SK-N-DZ (cell line): ENCODE data around the gene STOX2.
A peak's percentile ranks its signal among the peaks of the same experiment; 100 is the strongest.

Experiments used
- DNase-seq: peaks from one replicate; pipeline ENCODE4 v3.0.0-alpha.2; 2015; ENCODE audit warnings: low spot score

The STOX2 gene

DNA sequence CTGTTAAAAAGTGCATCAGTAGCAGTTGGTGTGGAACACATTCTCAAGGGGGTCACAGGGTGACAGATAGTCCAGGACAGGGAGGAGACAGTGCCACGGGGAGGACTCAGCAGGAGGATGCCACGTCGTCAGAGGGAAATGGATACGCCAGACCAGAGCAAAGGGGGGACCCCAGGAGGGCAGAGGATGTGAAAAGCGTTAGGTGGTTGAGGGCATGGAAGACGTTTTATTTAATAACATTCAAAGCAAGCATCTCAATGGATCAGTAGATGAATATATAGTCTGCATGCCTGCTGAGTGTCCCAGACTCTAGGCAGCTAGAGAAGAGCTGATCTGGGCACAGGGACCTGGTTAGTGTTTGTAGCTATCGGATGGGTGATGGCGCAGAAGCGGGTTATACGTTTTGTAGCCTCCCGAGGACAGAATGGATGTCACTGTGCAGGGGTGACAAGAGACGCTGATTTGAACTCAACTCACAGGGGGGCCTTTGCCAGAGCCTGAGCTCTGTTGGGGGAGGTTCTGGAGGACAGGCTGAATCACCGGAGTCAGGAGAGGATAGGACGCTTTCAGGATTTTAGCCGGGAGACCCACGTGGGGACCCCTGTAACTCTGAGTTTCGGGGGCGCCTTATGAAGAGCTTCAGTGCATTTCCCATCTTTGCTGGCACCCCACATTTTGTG lies 81.3 kb downstream of the STOX2 start:
- DNase-seq, result no peak

DNA sequence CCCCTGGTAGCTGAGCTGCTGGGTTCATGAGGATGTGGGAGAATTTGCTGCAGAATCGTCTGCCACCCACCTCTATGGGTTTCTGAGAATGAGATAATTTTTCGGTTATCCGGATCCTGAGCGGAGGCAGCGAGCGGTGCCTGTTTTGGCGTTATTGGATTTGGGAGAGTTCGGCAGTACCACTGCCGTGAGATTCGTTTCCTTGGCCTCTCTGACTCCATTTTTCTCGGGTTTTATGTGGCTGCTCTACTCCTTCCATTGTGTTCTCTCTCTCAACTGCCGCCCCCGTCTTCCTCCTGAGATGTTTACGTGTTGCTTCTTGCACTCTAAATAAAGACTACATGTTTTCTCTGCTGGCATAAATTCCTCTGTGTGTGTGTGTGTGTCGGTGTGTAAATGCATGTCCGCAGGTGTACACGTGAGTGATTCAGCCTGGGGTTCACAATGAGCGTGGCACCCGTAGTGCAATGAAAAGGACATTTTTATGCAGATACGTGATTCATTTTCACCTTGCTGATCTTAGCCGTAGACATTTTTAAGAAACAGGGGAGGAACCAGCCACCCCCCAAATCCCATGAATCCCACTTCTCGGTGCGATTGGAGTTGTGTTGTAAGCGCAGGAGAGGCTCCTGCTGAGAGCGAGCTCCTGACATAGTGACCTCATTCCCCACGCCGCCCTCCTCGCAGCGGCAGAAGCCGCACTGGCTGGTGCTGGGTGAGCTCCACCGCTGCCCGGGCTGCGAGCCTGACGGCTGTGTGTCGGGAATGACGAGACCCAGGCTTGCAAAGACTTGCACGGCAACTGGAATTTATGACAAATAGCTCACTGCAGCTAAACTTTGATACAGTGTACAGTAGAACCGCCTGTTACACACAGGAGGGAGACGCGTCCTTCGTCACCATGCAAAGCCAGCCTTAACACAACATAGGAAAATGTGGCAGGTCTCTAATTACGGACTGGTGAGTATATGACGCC lies 82.2 kb downstream of the STOX2 start:
- DNase-seq, result peak; percentile 27

- no peak for DNase-seq
Measured at GRCh38 chr4:183987987-183988392, 82.9 kb downstream of the STOX2 start.

DNA sequence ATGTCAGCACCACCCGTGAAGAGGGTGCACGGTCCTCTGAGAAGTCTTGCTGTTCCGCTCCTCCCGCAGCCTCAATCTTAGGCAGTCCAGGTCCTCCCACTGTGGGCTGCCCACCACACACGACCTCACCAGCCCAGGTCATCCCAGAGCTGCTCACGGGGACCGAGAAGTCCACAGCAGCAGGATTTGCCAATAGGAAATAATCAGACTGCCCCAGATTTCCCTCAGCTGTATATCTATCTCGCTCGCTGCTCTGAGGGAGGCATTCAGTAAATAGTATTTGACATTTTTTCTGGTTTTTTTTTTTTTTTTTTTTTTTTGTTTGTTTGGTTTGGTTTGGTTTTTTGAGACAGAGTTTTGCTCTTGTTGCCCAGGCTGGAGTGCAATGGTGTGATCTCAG lies 83.8 kb downstream of the STOX2 start:
- DNase-seq, result no peak

- DNase-seq, result no peak
Measured at GRCh38 chr4:183989461-183989860, 84.4 kb downstream of the STOX2 start.

- DNase-seq, result no peak
Measured at GRCh38 chr4:183989931-183990330, 84.8 kb downstream of the STOX2 start.

GRCh38 chr4:183993676-183994075 lies 88.6 kb downstream of the STOX2 start:
- DNase-seq, result no peak

GRCh38 chr4:183995570-183995969 lies 90.5 kb downstream of the STOX2 start:
- DNase-seq, result no peak

GRCh38 chr4:183996868-183997267 lies 91.8 kb downstream of the STOX2 start:
- DNase-seq, result no peak

- DNase-seq, result no peak
Measured at GRCh38 chr4:183999435-183999834, 94.3 kb downstream of the STOX2 start.

GRCh38 chr4:184000457-184001396 lies 95.6 kb downstream of the STOX2 start:
- no peak for DNase-seq

- DNase-seq, result no peak
Measured at GRCh38 chr4:184003433-184003832, 98.3 kb downstream of the STOX2 start.

GRCh38 chr4:184007891-184008290 lies 102.8 kb downstream of the STOX2 start:
- DNase-seq, result no peak

- DNase-seq, result no peak
Measured at GRCh38 chr4:184010696-184011095, 105.6 kb downstream of the STOX2 start.

DNA sequence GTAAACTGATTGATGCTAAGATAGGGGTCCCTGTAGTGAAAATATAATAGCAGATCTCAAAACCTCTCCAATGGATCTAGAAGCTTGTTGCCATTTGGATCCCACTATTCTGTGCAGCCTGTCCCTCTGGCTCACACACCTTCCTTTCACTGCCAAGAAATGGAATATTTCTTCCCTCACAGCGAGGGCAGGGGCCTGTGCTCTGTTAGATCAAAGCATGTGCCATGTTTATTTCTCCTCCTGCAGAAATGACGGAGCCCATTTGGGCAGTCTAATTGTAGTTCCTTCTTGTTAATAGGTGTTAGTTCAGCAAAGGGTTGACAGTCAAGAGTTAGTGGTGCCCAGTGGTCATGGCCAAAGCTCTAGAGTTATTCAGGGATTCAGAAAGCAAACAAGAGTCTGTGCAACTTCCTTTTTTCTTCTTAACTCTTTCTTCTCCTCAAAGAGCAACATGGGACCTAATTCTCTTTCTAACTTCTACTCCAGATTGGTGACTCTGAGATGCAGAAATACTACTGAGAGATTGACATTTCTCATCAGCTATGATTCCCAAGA lies 106.8 kb downstream of the STOX2 start:
- no peak for DNase-seq

DNA sequence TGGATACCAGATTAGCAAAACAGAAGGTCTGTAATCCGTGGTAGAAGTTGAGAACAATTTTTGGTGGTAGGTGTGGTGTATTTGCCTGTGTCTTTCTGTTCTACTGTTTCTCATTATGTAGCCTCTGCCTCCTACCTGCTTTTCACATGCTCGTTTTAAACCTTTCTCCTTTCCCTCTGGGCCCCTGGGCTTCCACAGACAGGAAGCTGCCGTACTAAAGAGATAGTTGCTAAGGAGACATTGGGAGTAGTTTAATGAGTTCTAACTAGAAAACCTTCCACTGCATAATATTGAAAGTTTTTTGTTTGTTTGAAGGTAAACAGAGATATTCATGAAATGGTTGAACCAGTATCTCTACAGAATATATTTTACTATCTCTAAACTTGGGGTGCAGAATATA lies 107.8 kb downstream of the STOX2 start:
- no peak for DNase-seq

DNA sequence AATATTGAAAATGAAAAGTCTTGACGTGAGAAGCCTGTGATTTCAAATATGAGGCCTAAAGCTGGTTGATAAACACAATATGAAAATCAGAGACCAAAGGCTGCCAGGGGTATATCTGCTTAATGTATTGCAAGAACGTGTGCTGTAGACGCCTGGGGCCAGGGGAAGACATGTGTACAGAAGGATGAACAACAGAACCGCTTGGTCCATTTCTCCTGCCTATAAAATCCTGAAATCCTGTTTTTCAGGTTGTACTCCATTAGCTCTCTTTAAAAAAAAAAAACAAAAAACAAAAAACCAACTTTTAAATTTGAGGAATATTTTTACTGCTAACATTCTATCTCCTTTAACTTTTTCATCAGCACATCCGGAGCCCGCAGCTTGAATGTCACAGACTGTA lies 109.2 kb downstream of the STOX2 start:
- DNase-seq, result no peak

DNA sequence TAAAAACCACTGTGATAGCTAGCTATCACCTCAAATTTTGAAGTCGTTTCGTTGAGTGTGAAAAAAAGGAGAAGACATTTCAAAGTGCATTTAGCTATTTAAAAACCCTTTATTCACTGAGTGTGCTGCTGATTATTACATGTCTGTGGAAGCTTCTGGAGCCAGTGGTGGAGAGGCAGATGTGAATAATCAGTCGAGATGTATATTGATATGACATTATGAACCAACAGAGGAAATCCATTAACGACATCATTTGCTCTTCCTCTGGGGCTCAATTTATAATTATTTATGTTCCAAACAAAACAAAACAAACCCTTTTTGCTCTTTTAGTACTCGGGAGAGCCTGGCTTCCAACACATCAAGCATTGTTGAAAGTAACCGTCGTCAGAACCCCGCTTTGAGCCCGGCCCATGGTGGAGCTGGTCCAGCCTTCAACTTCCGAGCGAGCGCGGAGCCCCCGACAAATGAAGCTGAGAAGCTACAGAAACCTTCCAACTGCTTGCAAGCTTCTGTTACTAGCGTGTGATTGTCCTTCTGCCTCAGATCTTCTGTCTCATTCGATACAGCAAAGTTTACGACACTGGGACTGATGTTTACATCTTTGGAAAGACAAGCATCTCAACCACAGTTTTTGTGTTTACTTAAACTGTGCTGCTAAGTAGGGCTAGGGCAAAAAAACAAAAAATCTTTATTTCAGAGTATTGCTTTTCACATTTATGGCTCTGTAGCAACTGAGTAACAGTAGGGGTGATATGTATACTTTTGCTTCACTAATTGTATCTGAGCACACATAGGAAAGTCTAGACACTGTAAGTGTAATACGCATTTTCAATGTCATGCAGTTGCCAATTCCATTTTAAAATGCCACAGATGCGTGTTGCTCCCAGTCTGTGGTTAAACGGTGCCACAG lies 111.9 kb downstream of the STOX2 start:
- DNase-seq, result no peak

DNA sequence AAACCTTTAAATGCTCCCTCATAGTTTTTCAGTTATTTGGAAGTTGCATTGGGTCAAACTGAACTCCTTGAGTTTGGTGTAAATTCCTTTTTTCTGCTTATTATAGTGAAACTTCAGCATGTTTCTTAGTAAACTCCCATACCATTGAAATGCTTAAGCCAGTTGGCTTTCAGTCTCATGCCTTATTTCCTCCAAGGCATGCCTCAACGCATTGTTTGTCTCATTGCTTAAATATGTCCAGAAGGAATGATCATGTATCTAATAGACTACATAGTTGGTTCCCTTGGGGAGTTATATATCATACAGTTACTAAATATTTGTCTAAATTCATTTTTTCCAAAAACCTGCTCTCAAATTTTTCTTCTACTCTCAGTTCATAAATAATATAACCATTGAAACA lies 114.0 kb downstream of the STOX2 start:
- no peak for DNase-seq
